ENCODE measurements around the gene ATXN7L3. TPM values are rescaled to one million over a fixed set of nuclear protein-coding genes. Genes with fewer than 3 reads are reported as not detected.
A peak's percentile ranks its signal among the peaks of the same experiment; 100 is the strongest.

Gene ATXN7L3
- total and polyA plus RNA-seq, 9 of the 15 experiments (the other 6 are each of a cell fraction or from before 2014, with no cell fraction given): 0.62 to 66.1 (median 33.2) TPM

DNA sequence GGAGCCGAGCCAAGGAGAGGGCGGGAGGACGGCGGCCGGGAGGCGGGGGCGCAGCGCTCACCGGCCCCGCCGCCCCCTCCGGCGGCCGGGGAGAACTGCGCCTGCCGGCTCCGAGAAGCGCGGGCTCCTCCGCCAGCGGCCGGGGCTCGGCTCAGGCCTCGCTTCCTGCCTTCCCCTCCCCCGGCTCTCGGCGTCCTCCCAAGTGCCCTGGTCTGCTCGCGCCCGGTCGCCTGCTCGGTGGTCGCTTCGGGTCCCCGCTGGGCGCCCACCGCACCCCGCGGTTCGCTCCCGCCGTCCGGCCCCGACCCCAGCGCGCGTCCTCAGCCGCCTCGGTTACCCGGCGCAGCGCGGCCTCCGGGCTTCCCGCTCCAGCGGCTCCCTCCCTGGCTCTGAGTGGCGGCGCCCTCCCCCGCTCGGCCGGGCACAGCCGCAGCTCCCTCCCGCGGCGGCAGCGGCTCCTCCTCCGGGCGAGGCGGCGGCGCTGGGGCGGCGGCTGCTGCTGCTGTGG, 19.5 kb upstream of the ATXN7L3 start (continued):
- TF ChIP-seq, protein P1, sequence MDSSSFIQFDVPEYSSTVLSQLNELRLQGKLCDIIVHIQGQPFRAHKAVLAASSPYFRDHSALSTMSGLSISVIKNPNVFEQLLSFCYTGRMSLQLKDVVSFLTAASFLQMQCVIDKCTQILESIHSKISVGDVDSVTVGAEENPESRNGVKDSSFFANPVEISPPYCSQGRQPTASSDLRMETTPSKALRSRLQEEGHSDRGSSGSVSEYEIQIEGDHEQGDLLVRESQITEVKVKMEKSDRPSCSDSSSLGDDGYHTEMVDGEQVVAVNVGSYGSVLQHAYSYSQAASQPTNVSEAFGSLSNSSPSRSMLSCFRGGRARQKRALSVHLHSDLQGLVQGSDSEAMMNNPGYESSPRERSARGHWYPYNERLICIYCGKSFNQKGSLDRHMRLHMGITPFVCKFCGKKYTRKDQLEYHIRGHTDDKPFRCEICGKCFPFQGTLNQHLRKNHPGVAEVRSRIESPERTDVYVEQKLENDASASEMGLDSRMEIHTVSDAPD (CRISPR knock-in tag; IDR thresholded peaks at IDR 0.05): no peak
- TF ChIP-seq FOXK1 (CRISPR knock-in tag; IDR thresholded peaks at IDR 0.05; ENCODE audit: borderline replicate concordance) (no peak), MAFG (tag; conservative IDR thresholded peaks at IDR 0.05) (no peak), PML (IDR thresholded peaks at IDR 0.05; ENCODE audit: low read length) (no peak), POLR2A (conservative IDR thresholded peaks at IDR 0.05) (peak; percentile 64), TAF1 (IDR thresholded peaks at IDR 0.05; ENCODE audit: control insufficient read depth, extremely low read depth, insufficient read depth, low read length, severe bottlenecking) (peak; percentile 52), RBM25 (IDR thresholded peaks at IDR 0.05; ENCODE audit: low read depth, low read length, severe bottlenecking) (no peak), NR3C1 (CRISPR knock-in tag; IDR thresholded peaks at IDR 0.05) (no peak), TEAD1 (CRISPR knock-in tag; IDR thresholded peaks at IDR 0.05) (peak in 1 of 2 experiments; percentile 42; a peak in 1 of 4 replicates), ZNF124 (CRISPR knock-in tag; IDR thresholded peaks at IDR 0.05) (no peak), NUFIP1 (IDR thresholded peaks at IDR 0.05; ENCODE audit: partially characterized antibody) (no peak), ZBTB7A (IDR thresholded peaks at IDR 0.05; ENCODE audit: borderline replicate concordance, control insufficient read depth, low read depth, low read length) (peak; percentile 83; the same call in 1 of the 2 replicates), PHF21A (IDR thresholded peaks at IDR 0.05; ENCODE audit: borderline replicate concordance, low read depth) (no peak), CTCF (IDR thresholded peaks at IDR 0.05 in 2 of 3, conservative IDR thresholded peaks at IDR 0.05 in 1 of 3; ENCODE audit: insufficient read depth in 2 of 3, low read depth in 1 of 3, low read length in 3 of 3) (peak; percentile 33 to 69 (median 54); a peak in 5 of 6 replicates), MTF1 (CRISPR knock-in tag; IDR thresholded peaks at IDR 0.05; ENCODE audit: borderline replicate concordance) (no peak), SNRNP70 (optimal IDR thresholded peaks at IDR 0.05; ENCODE audit: low read depth, low read length) (no peak), ZNF740 (CRISPR knock-in tag; IDR thresholded peaks at IDR 0.05) (peak; percentile 15; the same call in 1 of the 2 replicates), ZNF740 (tag; IDR thresholded peaks at IDR 0.05) (no peak), ZC3H4 (CRISPR knock-in tag; IDR thresholded peaks at IDR 0.05; ENCODE audit: borderline replicate concordance) (no peak)
- TF ChIP-seq, protein P2, sequence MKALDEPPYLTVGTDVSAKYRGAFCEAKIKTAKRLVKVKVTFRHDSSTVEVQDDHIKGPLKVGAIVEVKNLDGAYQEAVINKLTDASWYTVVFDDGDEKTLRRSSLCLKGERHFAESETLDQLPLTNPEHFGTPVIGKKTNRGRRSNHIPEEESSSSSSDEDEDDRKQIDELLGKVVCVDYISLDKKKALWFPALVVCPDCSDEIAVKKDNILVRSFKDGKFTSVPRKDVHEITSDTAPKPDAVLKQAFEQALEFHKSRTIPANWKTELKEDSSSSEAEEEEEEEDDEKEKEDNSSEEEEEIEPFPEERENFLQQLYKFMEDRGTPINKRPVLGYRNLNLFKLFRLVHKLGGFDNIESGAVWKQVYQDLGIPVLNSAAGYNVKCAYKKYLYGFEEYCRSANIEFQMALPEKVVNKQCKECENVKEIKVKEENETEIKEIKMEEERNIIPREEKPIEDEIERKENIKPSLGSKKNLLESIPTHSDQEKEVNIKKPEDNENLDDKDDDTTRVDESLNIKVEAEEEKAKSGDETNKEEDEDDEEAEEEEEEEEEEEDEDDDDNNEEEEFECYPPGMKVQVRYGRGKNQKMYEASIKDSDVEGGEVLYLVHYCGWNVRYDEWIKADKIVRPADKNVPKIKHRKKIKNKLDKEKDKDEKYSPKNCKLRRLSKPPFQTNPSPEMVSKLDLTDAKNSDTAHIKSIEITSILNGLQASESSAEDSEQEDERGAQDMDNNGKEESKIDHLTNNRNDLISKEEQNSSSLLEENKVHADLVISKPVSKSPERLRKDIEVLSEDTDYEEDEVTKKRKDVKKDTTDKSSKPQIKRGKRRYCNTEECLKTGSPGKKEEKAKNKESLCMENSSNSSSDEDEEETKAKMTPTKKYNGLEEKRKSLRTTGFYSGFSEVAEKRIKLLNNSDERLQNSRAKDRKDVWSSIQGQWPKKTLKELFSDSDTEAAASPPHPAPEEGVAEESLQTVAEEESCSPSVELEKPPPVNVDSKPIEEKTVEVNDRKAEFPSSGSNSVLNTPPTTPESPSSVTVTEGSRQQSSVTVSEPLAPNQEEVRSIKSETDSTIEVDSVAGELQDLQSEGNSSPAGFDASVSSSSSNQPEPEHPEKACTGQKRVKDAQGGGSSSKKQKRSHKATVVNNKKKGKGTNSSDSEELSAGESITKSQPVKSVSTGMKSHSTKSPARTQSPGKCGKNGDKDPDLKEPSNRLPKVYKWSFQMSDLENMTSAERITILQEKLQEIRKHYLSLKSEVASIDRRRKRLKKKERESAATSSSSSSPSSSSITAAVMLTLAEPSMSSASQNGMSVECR (CRISPR knock-in tag; IDR thresholded peaks at IDR 0.05): peak; percentile 38; the same call in 1 of the 2 replicates

Data from K562 (cell line).